Bronchial epithelial cell (primary cell): ENCODE data around the gene PCDHA7. TPM values are rescaled to one million over a fixed set of nuclear protein-coding genes. Genes with fewer than 3 reads are reported as not detected.
A peak's percentile ranks its signal among the peaks of the same experiment; 100 is the strongest.
"Not testable (repeated sequence)": the region's sequence is repeated elsewhere in the genome, so short reads cannot be mapped to it uniquely, and the experiment has no call there.

Experiments
- DNase-seq: peaks from one replicate; pipeline ENCODE4 v3.0.0-alpha.2; 2010; ENCODE audit warnings: low read depth
- FAIRE-seq: peaks from 2 replicates; lab custom pipeline; 2011; peaks lifted over from hg19 to GRCh38; lab: Jason Lieb, UNC
- H3K27me3 ChIP-seq: 2 replicates; pipeline ENCODE4 v1.5.1; 2011; ENCODE audit warnings: low read length; ENCODE audit not compliant: control insufficient read depth, insufficient read depth
- H3K36me3 ChIP-seq: 2 replicates; pipeline ENCODE4 v1.5.1; 2011; ENCODE audit warnings: low read length; ENCODE audit not compliant: control insufficient read depth, insufficient read depth
- H3K4me3 ChIP-seq: 2 replicates; pipeline ENCODE4 v1.5.1; 2011; ENCODE audit warnings: mild to moderate bottlenecking, low read depth, low read length, control low read depth
- CTCF ChIP-seq: IDR thresholded peaks from 2 replicates; pipeline ENCODE4 v1.5.1; 2011; ENCODE audit warnings: mild to moderate bottlenecking, moderate library complexity, low read length, control low read depth, inconsistent platforms; ENCODE audit not compliant: insufficient read depth, severe bottlenecking
- total RNA-seq: library from RNA; depleted of rRNA; stranded (reverse); fragments of >200 nt; gene quantifications from 2 replicates; pipeline ENCODE4 v1.2.1, GENCODE V29; 2014

PCDHA7 gene
- total RNA-seq, 1 donor from 2014 or later, result under 0.01 TPM

GRCh38 chr5:140822281-140822629 is 11.8 kb upstream of the PCDHA7 start:
- H3K27me3 ChIP-seq, result no peaks in the 10 kb centered on the region
- no peak overlapping the region for H3K4me3 ChIP-seq
- FAIRE-seq, result no peak
- TF ChIP-seq CTCF, result no peak
- no peaks in the 10 kb centered on the region for H3K36me3 ChIP-seq
- DNase-seq, result no peak

- not testable (repeated sequence) for FAIRE-seq, DNase-seq, H3K4me3 ChIP-seq, H3K27me3 ChIP-seq, H3K36me3 ChIP-seq
These were observed 11.1 kb upstream of the PCDHA7 start for GRCh38 chr5:140822969-140823368.

- no peak for TF ChIP-seq CTCF
- no peak overlapping the region for H3K4me3 ChIP-seq
- DNase-seq (no peak), FAIRE-seq (no peak)
- H3K27me3 ChIP-seq, result no peaks in the 10 kb centered on the region
- no peaks in the 10 kb centered on the region for H3K36me3 ChIP-seq
These were observed 10.6 kb upstream of the PCDHA7 start for GRCh38 chr5:140823475-140823874.

GRCh38 chr5:140827704-140828361 is 6.2 kb upstream of the PCDHA7 start, which contains the start of gene PCDHA6:
Gene PCDHA6, plus strand, starts transcription at chr5:140827960. Its CDS starts 132 bp downstream, at chr5:140828092.
- Histone ChIP-seq H3K4me3 (no peak within 1 kb of the TSS), H3K36me3 (no peaks in the 10 kb centered on the region), H3K27me3 (no peaks in the 10 kb centered on the region)
- FAIRE-seq (no peak), DNase-seq (peak; percentile 5)
- TF ChIP-seq CTCF, result no peak

GRCh38 chr5:140828362-140828737 is 5.7 kb upstream of the PCDHA7 start:
- DNase-seq, result no peak
- TF ChIP-seq CTCF, result no peak
- no peaks in the 10 kb centered on the region for H3K27me3 ChIP-seq
- H3K36me3 ChIP-seq, result no peaks in the 10 kb centered on the region
- H3K4me3 ChIP-seq, result no peak overlapping the region
- FAIRE-seq, result no peak

GRCh38 chr5:140829511-140830501 is 4.3 kb upstream of the PCDHA7 start:
- FAIRE-seq, H3K27me3 ChIP-seq: not testable (repeated sequence)

GRCh38 chr5:140834439-140835008 is 455 bp downstream of the PCDHA7 start:
- FAIRE-seq, result peak; percentile 94
- not testable (repeated sequence) for H3K36me3 ChIP-seq, DNase-seq, H3K4me3 ChIP-seq, H3K27me3 ChIP-seq

More at GRCh38 chr5:140829511-140830501, 4.3 kb upstream of the PCDHA7 start:
- not testable (repeated sequence) for H3K4me3 ChIP-seq, DNase-seq, H3K36me3 ChIP-seq
